ENCODE measurements around the gene CGB7. TPM values are rescaled to one million over a fixed set of nuclear protein-coding genes. Genes with fewer than 3 reads are reported as not detected.

CGB7 gene
- total and polyA plus RNA-seq, 2 experiments from 2014 or later: 0.54 to 2.2 TPM

DNA sequence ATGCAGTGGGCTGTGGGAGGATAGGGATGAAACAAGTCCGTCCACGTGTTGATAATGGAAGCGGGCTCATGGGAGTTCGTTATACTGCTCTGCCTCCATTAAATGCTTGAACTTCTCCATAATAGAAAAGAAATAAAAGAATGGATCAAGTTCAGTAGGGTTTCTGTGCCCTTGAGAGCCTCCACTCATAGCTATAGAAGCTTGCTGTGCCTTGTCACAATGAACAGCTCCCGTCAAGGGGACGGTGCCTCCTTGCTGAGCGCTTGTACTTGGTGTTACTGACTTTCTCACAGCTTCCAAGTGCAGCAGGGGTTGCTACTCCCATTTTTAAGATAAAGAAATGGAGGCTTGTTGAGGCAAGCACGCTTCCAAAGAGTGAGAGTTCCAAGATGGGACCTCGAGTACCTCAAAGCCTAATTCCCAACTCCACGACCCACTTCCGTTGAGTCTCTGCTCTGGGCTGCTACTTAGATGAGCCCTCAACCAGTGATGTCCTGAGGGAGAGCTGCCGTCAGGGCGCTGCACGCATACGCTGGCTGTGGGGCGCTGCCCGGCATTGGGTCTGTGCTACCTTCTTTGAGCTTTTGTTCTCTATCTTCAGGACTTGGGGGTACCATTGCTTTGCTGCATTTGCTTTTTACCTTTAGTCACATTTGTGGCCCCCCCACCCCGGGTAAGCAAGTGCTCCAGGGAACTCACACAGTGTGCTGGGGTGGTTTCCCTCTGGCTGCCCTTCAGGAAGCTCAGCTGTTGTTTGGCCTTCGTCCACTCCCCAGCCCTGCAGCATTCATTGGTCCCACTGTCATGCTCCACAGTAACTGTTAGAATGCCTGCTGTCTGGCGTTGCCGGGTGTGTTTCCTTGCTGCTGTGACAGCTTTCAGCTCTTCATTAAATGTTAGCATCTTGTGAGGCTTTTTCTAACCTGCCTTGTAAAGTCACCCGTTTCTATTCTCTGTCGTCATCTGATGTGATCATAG lies 37.2 kb upstream of the CGB7 start:
- H3K4me3 ChIP-seq: no peak overlapping the region
- H3K9me2 ChIP-seq (ENCODE audit: insufficient read depth): no peaks in the 10 kb centered on the region
- H2AFZ ChIP-seq: no peak overlapping the region
- no peak overlapping the region for H3K9ac ChIP-seq
- H3K79me2 ChIP-seq (ENCODE audit: insufficient read depth): peaks cover 99% of the 10 kb centered on the region
- DNase-seq: peak; percentile 25
- H3K9me3 ChIP-seq (ENCODE audit: low read depth): no peaks in the 10 kb centered on the region
- H3F3A ChIP-seq (ENCODE audit: insufficient read depth): peaks cover 41% of the 10 kb centered on the region
- no peak overlapping the region for H3K4me2 ChIP-seq (ENCODE audit: unreplicated experiment)
- H3K36me3 ChIP-seq (ENCODE audit: low read depth): peaks cover 74% of the 10 kb centered on the region
- no peaks in the 10 kb centered on the region for H3K4me1 ChIP-seq (ENCODE audit: insufficient read depth)
- in situ Hi-C loops (cut with MboI): loop anchor here (10.0 kb wide), 1 partner anchor 110 kb away; no protein-coding TSS in a partner anchor
- no peaks in the 10 kb centered on the region for H3K27me3 ChIP-seq (replicated peaks; ENCODE audit: insufficient read depth)
- H4K20me1 ChIP-seq (ENCODE audit: insufficient read depth): peaks cover 11% of the 10 kb centered on the region
- no peak for TF ChIP-seq EZH2phosphoT487 (IDR thresholded peaks at IDR 0.05; ENCODE audit: insufficient read depth, low read depth)
- TF ChIP-seq EZH2 (IDR thresholded peaks at IDR 0.05; ENCODE audit: insufficient read depth, poor library complexity, severe bottlenecking): no peak
- no peak overlapping the region for H3K27ac ChIP-seq
- 67 to 71% methylated on average over 23 of the region's 23 CpGs for WGBS, 2 experiments (ENCODE audit: low coverage in 1 of 2, low lambda C conversion rate in 2 of 2, missing lambda C conversion rate in 2 of 2)

DNA sequence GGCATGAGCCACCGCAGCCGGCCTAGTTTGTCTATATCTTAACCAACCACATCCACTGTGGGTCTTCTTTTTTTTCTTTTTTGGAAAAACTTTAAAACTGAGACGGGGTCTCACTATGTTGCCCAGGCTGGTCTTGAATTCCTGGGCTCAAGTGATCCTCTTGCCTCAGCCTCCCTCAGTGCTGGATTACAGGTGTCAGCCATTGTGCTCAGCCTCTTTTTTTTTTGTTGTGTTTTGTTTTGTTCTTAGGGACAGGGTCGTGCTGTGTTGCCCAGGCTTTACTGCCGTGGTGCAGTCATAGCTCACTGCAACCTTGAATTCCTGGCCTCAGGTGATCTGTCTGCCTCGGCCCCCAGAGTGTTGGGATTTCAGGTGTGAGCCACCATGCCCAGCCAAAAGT lies 35.1 kb upstream of the CGB7 start:
- Histone ChIP-seq H3K79me2 (ENCODE audit: insufficient read depth) (peaks cover 100% of the 10 kb centered on the region), H4K20me1 (ENCODE audit: insufficient read depth) (peaks cover 5% of the 10 kb centered on the region; the same call in 1 of the 2 replicates)
- in situ Hi-C loops (cut with MboI): loop anchor here (10.0 kb wide), 1 partner anchor 112 kb away; no protein-coding TSS in a partner anchor

DNA sequence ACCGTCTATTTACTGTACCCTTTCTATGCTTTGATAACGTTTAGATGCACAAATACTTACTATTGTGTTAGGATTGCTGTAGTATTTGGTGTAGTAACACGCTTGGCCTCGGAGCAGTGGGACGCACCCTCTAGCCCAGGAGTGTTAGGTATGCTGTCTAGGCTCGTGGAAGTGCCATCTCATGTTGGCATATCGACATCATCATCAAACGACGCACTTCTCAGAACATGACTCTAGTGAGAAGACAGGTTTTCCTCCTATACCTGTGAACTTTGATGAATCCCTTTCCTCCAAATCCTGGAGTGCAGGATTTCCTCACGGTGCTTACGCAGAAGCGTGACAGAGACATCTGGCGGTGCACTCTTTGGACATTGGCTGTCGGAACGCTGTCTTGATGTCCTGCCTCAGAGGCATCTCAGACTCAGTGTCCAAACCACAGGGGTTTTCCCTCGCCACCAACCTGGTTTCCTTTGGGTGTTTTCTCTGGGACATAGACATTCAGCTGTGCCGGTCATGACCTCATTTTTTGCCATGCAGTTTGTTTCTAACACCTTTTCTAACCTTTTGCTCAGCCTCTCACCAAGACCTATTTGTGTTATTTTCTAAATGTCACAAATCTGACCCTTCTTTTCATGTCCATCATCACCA lies 34.0 kb upstream of the CGB7 start:
- in situ Hi-C loops (cut with MboI): loop anchor here (10.0 kb wide), 1 partner anchor 113 kb away; no protein-coding TSS in a partner anchor
- Histone ChIP-seq H3K4me1 (ENCODE audit: insufficient read depth) (peaks cover 12% of the 10 kb centered on the region), H3K4me3 (no peak overlapping the region), H3K9ac (no peak overlapping the region), H3K27me3 (replicated peaks; ENCODE audit: insufficient read depth) (no peaks in the 10 kb centered on the region), H3K36me3 (ENCODE audit: low read depth) (peaks cover 54% of the 10 kb centered on the region), H3K9me3 (ENCODE audit: low read depth) (no peaks in the 10 kb centered on the region), H3K27ac (no peak overlapping the region), H3F3A (ENCODE audit: insufficient read depth) (peaks cover 30% of the 10 kb centered on the region), H4K20me1 (ENCODE audit: insufficient read depth) (peaks cover 17% of the 10 kb centered on the region), H3K4me2 (ENCODE audit: unreplicated experiment) (no peak overlapping the region), H3K9me2 (ENCODE audit: insufficient read depth) (no peaks in the 10 kb centered on the region), H2AFZ (no peak overlapping the region), H3K79me2 (ENCODE audit: insufficient read depth) (peaks cover 100% of the 10 kb centered on the region)
- TF ChIP-seq EZH2phosphoT487 (IDR thresholded peaks at IDR 0.05; ENCODE audit: insufficient read depth, low read depth) (no peak), EZH2 (IDR thresholded peaks at IDR 0.05; ENCODE audit: insufficient read depth, poor library complexity, severe bottlenecking) (no peak)
- DNase-seq: no peak
- WGBS, 2 experiments (ENCODE audit: low coverage in 1 of 2, low lambda C conversion rate in 2 of 2, missing lambda C conversion rate in 2 of 2): 89 to 90% methylated on average over 17 of the region's 17 CpGs

More for the DNA sequence above, 35.1 kb upstream of the CGB7 start:
- 90 to 95% methylated on average over 6 of the region's 6 CpGs for WGBS, 2 experiments (ENCODE audit: low coverage in 1 of 2, low lambda C conversion rate in 2 of 2, missing lambda C conversion rate in 2 of 2)
- H3F3A ChIP-seq (ENCODE audit: insufficient read depth): peaks cover 41% of the 10 kb centered on the region
- no peak overlapping the region for H2AFZ ChIP-seq
- no peak overlapping the region for H3K9ac ChIP-seq
- peaks cover 55% of the 10 kb centered on the region for H3K36me3 ChIP-seq (ENCODE audit: low read depth)
- TF ChIP-seq EZH2phosphoT487 (IDR thresholded peaks at IDR 0.05; ENCODE audit: insufficient read depth, low read depth): no peak
- TF ChIP-seq EZH2 (IDR thresholded peaks at IDR 0.05; ENCODE audit: insufficient read depth, poor library complexity, severe bottlenecking): no peak
- no peaks in the 10 kb centered on the region for H3K9me3 ChIP-seq (ENCODE audit: low read depth)
- no peak overlapping the region for H3K27ac ChIP-seq
- H3K9me2 ChIP-seq (ENCODE audit: insufficient read depth): no peaks in the 10 kb centered on the region
- H3K27me3 ChIP-seq (replicated peaks; ENCODE audit: insufficient read depth): no peaks in the 10 kb centered on the region
- H3K4me1 ChIP-seq (ENCODE audit: insufficient read depth): 0 out of 2 replicates have a peak, but pooled peaks cover under 1% of the 10 kb centered on the region
- no peak overlapping the region for H3K4me3 ChIP-seq
- no peak overlapping the region for H3K4me2 ChIP-seq (ENCODE audit: unreplicated experiment)
- no peak for DNase-seq

DNA sequence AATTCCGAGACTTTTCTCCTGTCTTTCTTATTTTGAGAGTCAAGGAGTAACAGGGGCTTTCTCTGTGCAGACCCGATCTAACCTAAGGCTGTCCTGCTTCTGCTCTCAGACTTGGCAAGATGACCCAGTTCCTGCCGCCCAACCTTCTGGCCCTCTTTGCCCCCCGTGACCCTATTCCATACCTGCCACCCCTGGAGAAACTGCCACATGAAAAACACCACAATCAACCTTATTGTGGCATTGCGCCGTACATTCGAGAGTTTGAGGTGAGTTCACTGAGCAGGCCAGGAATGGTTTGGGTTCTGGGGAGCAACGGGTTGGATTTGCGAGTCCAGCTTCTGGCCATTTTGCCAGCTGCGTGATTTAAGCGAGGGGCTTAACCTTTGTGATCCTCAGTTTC lies 28.7 kb upstream of the CGB7 start:
- Histone ChIP-seq H3K79me2 (ENCODE audit: insufficient read depth) (peaks cover 60% of the 10 kb centered on the region), H3K36me3 (ENCODE audit: low read depth) (peaks cover 17% of the 10 kb centered on the region), H3K9me2 (ENCODE audit: insufficient read depth) (no peaks in the 10 kb centered on the region), H2AFZ (no peak overlapping the region), H3K4me3 (peak overlapping the region; percentile 90), H3K9me3 (ENCODE audit: low read depth) (no peaks in the 10 kb centered on the region), H3K4me1 (ENCODE audit: insufficient read depth) (peaks cover 13% of the 10 kb centered on the region), H4K20me1 (ENCODE audit: insufficient read depth) (peaks cover 20% of the 10 kb centered on the region), H3F3A (ENCODE audit: insufficient read depth) (no peaks in the 10 kb centered on the region), H3K4me2 (ENCODE audit: unreplicated experiment) (peak overlapping the region; percentile 80), H3K27me3 (replicated peaks; ENCODE audit: insufficient read depth) (no peaks in the 10 kb centered on the region), H3K27ac (peak overlapping the region; percentile 73), H3K9ac (peak overlapping the region; percentile 89)
- in situ Hi-C loops (cut with MboI): no loop called here
- WGBS, 2 experiments (ENCODE audit: low coverage in 1 of 2, low lambda C conversion rate in 2 of 2, missing lambda C conversion rate in 2 of 2): 22 to 23% methylated on average over 11 of the region's 11 CpGs
- DNase-seq: no peak
- TF ChIP-seq EZH2 (IDR thresholded peaks at IDR 0.05; ENCODE audit: insufficient read depth, poor library complexity, severe bottlenecking): no peak
